Stimulated activated CD8-positive, alpha-beta memory T cell treated with anti-CD3 and anti-CD28 coated beads, Interleukin-15, amount 100 ng/mL, for 48 hours (primary cell): ENCODE data around the gene MYO7B.

Experiments used
- DNase-seq, 2 donors: peaks; one replicate each; pipeline ENCODE4 v3.0.0-alpha.2; 2020; ENCODE audit warnings: low read depth in 2 of 2

Gene MYO7B

DNA sequence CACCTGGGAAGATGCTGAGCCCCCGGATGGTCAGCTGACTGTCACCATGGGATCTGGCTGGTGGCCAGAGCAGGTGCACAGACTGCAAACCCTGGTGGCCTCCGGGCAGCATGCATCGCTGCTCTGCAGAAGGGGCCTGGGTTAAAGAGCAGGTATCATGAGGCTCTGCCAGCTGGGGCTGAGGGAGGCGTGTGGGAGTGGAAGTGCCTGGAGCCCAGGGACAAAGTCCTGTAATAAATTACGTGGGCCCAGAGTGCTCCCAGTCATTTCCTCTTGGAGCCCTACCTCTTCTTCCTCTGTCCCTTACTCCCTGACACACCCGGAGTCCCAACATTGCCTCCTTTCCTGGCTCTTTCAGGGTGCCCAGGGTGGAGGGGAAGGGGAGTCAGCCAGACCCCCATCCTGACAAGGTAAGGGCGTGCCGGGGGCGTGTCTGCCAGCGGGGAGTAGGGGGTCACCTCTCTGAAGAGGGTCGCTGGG lies at the start of gene MYO7B:
Gene MYO7B (plus strand): TSS at position 262 of the 480 bp plus-strand sequence. CDS start 24,040 bp downstream, outside the sequence.
- DNase-seq, result no peak

GRCh38 chr2:127485694-127486071 lies 49.8 kb upstream of the MYO7B start:
- DNase-seq, result no peak

DNA sequence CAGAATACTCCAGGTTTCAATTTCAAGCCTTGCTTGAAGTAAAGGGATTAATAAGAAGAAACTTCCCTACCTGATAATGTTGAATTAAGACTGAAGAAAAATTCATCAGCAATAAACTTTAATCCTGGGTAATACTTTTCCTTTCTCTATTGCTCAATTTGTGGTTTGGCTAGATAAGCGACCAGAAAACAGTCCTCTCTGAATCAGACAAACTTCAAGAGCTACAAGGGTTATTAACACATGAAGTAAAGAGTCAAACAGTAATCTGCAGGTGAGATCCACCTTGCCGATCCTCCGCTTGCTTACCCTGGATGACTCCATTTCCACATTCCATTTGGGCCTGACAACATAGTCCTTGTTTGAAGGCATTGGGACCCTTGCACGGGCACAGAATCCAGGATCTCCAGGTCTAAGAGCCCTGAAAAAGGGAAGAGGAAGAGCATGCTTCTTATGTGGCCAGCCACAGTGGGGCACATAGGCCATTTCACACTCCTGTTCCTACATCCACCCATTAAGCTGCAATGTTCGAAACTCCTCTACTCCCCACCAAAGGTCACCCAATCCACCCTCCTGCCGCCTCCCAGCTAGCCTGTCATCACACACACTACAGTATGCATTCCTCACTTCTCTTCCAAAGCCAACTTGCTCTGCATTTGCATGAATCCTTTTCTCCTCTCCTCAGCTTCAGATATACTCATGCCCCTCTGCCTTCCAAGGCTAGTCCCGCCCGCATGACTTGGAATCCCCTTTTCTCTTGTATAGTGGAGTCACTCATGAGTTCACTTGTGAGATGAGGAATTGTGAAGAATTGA lies 49.0 kb upstream of the MYO7B start:
- no peak for DNase-seq

GRCh38 chr2:127490283-127490682 lies 45.2 kb upstream of the MYO7B start:
- DNase-seq, result no peak

- no peak for DNase-seq
Measured at GRCh38 chr2:127498386-127498785, 37.1 kb upstream of the MYO7B start.

GRCh38 chr2:127503491-127503890 lies 32.0 kb upstream of the MYO7B start:
- DNase-seq, result no peak

GRCh38 chr2:127504552-127505430 lies 30.7 kb upstream of the MYO7B start:
- DNase-seq, result no peak

- no peak for DNase-seq
Measured at GRCh38 chr2:127506510-127506909, 29.0 kb upstream of the MYO7B start.

DNA sequence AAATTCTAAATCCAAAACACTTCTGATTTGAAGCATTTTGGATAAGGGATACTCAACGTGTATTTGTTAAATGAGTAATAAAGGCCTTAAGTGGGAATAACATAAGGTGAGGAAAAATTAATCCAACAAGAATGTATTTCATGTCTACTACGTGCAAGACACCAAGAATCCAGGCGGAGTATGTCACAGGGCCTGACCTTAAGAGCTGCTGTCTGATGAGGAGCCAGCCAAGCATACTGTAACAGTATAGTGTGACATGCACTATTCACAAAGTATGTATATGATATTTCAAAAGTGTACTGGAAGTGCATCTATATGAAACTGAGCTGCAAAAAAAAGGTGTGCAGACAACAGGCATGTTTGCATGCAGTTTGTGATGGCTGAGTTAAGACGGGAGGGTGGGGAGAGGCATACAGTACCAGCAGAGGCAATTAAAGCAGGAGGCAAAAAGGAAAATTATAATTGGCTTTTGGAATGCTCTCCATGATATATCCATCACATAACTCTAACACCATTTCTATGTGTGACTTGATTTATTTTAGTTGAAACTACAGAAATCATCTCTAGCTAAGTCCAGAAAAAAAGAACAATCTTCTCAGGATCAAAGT lies 27.4 kb upstream of the MYO7B start:
- DNase-seq, result no peak

DNA sequence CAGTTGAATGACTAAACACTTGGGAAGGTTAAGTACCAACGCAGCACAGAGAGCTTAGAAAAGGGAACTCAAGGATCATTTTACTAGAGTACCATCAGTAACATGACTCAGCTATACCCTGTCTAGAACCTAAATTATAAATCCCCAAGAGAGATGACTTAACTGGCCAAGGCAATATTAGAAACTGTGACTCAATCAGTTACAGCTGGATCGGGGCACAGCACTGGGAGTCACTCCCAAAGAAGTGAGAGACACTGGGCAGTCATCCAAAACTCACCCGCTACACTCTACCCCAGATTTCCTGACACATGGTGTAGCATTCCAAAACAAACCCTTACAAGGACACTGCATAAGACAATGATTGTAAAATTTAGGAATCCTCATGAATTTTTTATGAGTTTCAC lies 26.9 kb upstream of the MYO7B start:
- DNase-seq, result no peak

DNA sequence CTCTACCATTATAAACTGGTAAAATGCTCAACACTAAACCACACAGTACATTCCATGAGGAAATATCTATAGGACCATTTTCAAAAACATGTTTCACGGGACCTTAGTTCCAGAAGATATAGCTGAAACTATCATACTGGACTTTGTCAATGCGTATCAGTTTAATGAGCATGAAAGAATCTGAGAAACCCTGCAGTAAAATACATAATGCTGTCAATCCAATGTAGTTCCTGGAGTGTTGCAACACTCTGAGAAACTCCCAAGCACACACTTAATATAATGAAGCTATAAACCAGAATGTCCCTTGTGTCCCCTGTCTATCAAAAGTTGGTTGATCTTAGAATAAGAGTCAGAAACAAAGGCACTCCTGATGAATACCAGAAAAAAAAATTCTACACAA lies 25.4 kb upstream of the MYO7B start:
- no peak for DNase-seq

- no peak for DNase-seq
Measured at GRCh38 chr2:127511090-127511695, 24.3 kb upstream of the MYO7B start.

GRCh38 chr2:127511917-127512316 lies 23.6 kb upstream of the MYO7B start:
- no peak for DNase-seq

- DNase-seq, result no peak
Measured at GRCh38 chr2:127512362-127512761, 23.1 kb upstream of the MYO7B start.

DNA sequence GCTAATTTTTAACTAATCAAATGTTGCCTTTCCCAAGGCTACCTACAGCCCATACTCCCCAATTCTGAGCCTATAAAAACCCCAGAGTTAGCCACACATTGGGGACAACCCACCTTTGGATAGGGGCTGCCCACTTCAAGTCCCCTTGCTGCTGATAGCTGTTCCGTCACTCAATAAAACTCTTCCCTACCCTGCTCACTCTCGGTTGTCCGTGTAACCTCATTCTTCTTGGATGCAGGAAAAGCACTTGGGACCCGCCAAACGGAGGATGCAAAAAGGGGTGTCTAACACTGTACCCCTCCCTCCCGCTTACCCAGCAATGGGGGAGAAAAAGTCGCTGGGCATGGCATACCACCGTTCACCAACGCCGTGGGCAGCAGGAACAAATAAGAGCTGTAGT lies 21.4 kb upstream of the MYO7B start:
- no peak for DNase-seq

DNA sequence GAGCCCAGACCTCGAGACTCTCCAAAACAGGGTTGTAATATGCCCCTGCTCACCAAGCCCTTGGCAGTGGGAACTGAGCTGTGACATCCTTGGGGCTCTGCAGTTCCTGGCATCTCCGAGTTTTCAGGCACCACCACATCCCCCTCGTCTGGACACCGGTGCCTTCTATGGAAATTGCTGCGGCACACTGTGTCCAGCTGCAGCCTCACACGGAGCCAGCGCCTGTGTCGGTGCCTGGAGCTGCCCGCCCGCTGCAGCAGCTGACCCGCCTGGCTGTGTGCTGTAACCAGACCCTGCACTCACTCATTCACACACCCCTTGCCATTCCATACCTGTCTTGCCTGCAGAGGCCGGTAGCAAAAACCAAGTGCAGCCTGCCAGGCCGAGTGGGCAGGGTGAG lies 21.0 kb upstream of the MYO7B start:
- no peak for DNase-seq

DNA sequence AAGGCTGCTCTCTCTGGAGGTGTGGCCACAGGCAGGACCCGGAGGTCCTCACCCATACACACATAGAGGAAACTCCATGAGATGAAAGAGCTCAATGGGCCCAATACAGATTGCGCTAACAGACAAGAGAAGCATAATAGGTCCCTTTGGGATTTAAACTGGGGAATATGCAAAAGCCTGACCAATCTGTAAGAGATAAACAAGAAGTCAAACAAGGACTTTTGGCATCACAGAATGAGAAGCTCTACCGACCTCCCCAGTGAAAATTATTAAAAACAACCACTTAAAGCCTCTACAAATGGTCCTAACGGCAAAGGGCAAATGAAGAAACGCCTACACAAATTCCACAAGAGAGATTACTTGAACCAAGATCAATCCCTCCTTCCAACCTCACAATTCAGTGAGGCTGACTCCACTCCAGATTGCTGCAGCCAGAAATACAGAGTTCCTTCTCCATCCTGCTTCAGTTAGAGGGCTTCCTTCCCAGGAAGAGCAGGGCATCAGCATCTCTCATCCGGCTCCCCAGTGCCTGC lies 20.0 kb upstream of the MYO7B start:
- DNase-seq, result no peak

GRCh38 chr2:127516041-127516762 lies 19.3 kb upstream of the MYO7B start:
- no peak for DNase-seq

DNA sequence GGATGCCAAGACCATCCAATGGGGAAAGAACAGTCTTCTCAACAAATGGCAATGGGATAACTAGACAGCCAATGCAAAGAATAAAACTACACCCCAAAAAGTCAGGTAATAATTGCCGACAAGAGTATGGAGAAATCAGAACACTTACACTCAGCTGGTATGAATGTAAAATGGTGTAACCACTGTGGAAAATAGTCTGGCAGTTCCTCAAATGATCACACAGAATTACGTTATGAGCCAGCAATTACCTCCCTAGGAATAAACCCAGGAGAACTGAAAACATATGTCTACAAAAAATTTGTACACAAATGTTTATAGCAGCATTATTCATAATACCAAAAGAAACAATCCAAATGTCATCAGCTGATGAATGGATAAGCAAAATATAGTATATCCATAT lies 18.0 kb upstream of the MYO7B start:
- no peak for DNase-seq

DNA sequence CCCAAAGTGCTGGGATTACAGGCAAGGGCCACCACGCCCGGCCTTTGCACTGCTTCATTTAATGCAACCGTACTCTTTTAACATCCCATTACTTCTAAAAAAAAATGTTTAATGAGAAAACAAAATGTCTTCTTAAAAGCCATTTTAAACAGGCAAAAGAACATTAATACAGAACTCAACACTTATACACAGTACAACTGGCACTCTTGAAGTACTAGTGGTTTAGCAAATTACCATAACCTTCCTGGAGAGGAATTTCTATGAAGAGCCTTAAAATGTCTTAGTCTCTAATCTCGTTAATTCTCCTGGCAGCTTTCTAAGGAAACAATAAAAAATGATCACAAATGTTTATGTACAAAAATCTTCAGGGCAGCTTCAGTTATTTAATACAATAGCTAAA lies 15.1 kb upstream of the MYO7B start:
- no peak for DNase-seq
